Sigmoid colon (tissue), 3 donors: ENCODE data around the gene ASPHD2.
"Not testable (repeated sequence)": the region's sequence is repeated elsewhere in the genome, so short reads cannot be mapped to it uniquely, and the experiment has no call there.

Experiments
- POLR2A ChIP-seq, 2 donors: fragments of 450-650 bp; IDR thresholded peaks; one replicate each; pipeline ENCODE4 v1.6.1; 2016; ENCODE audit warnings: antibody characterized with exemption in 2 of 2, mild to moderate bottlenecking in 2 of 2, moderate library complexity in 2 of 2
- TF ChIP-seq, protein P1 (sequence below), 4 experiments: fragments of 450-650 bp in 3 of 4; fragments of 200-600 bp in 1 of 4; IDR thresholded peaks; one replicate each; pipeline ENCODE4 v1.5.1; 2016 to 2019; ENCODE audit warnings: antibody characterized with exemption in 4 of 4, mild to moderate bottlenecking in 3 of 4, moderate library complexity in 2 of 4

DNA sequence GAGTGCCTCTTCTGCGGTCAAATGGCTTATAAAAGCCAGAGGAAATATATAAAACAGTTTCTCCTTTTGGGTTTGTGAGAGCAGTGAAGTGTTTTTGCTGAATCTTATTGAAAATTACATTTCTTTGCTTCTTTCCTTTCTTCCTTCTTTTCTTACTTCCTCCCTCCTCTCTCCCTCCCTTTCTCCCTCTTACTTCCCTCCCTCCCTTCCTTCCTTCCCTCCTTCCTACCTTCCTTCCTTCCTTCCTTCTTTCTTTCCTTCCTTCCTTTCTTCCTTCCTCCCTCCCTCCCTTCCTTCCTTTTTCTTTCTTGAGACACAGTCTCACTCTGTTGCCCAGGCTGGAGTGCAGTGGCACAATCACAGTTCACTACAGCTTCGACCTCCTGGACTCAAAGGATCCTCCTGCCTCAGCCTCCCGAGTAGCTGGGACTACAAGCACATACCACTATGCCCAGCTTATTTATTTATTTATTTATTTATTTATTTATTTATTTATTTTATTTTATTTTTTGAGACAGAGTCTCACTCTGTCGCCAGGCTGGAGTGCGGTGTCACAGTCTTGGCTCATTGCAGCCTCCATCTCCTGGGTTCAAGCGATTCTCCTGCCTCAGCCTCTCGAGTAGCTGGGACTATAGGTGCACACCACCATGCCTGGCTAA is 20.4 kb upstream of the ASPHD2 start:
- not testable (repeated sequence) for TF ChIP-seq POLR2A (IDR thresholded peaks at IDR 0.05)
- TF ChIP-seq, protein P1, sequence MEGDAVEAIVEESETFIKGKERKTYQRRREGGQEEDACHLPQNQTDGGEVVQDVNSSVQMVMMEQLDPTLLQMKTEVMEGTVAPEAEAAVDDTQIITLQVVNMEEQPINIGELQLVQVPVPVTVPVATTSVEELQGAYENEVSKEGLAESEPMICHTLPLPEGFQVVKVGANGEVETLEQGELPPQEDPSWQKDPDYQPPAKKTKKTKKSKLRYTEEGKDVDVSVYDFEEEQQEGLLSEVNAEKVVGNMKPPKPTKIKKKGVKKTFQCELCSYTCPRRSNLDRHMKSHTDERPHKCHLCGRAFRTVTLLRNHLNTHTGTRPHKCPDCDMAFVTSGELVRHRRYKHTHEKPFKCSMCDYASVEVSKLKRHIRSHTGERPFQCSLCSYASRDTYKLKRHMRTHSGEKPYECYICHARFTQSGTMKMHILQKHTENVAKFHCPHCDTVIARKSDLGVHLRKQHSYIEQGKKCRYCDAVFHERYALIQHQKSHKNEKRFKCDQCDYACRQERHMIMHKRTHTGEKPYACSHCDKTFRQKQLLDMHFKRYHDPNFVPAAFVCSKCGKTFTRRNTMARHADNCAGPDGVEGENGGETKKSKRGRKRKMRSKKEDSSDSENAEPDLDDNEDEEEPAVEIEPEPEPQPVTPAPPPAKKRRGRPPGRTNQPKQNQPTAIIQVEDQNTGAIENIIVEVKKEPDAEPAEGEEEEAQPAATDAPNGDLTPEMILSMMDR (IDR thresholded peaks at IDR 0.05) = not testable (repeated sequence)
